ENCODE data around the gene NUP93. TPM values are rescaled to one million over a fixed set of nuclear protein-coding genes. Genes with fewer than 3 reads are reported as not detected.

Gene NUP93
- polyA plus RNA-seq, 1 donor from 2014 or later = 237 TPM

DNA sequence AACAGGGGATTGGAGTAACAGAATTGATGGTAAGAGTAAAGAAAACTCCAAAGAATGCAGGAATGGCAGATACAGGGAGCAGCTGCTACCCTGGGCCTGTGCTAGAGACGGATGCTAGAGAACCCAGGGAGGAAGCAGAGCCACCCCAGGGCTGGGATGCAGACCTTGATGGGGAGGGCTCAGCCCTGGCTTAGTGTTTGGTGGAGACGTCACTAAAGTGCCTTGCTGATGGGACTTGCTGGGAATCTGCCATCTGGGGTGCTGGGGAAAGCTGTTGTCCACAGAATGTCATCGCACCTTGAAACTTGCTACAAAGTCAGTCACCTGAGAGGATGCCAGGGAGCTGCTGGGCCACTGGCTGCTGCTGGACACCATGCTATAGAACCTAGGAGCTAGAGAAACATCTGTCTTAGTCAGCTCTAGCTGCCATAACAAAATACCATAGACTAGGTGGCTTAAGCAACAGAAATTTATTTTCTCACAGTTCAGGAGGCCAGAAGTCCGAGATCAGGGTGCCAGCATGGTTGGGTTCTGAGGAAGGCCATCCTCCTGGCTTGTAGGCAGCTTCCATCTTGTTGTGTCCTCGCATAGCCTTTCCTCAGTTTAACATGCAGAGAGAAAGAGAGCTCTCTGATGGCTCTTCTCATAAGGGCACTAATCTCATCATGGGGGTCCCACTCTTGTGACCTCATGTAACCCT is 32.3 kb upstream of the NUP93 start:
- Histone ChIP-seq H4K20me1 (ENCODE audit: insufficient read depth) (no peaks in the 10 kb centered on the region), H3K9me3 (ENCODE audit: low read length) (no peaks in the 10 kb centered on the region), H3K27ac (ENCODE audit: low read length) (no peak overlapping the region), H3K4me2 (ENCODE audit: low read length) (no peak overlapping the region), H3K9ac (ENCODE audit: low read length) (no peak overlapping the region), H3K36me3 (ENCODE audit: insufficient read depth, low read length) (no peaks in the 10 kb centered on the region), H2AFZ (ENCODE audit: low read depth, low read length) (no peak overlapping the region), H3K27me3 (ENCODE audit: insufficient read depth, low read depth, low read length) (no peaks in the 10 kb centered on the region), H3K4me3 (ENCODE audit: low read length) (no peak overlapping the region), H3K79me2 (replicated peaks; ENCODE audit: insufficient read depth, low read length) (no peaks in the 10 kb centered on the region), H3F3A (ENCODE audit: insufficient read depth, low read length, poor library complexity, severe bottlenecking) (no peaks in the 10 kb centered on the region), H3K9me2 (ENCODE audit: insufficient read depth, low read length) (no peaks in the 10 kb centered on the region)
- TF ChIP-seq TAF1 (IDR thresholded peaks at IDR 0.05; ENCODE audit: low read depth) (no peak), EP300 (conservative IDR thresholded peaks at IDR 0.05; ENCODE audit: poor library complexity, severe bottlenecking) (no peak), POLR2AphosphoS5 (IDR thresholded peaks at IDR 0.05) (no peak), RAD21 (conservative IDR thresholded peaks at IDR 0.05) (no peak), SMC3 (conservative IDR thresholded peaks at IDR 0.05; ENCODE audit: poor library complexity) (no peak), MXI1 (conservative IDR thresholded peaks at IDR 0.05; ENCODE audit: poor library complexity, severe bottlenecking) (no peak), CTCF (IDR thresholded peaks at IDR 0.05; ENCODE audit: poor library complexity, severe bottlenecking) (no peak), EZH2 (IDR thresholded peaks at IDR 0.05; ENCODE audit: borderline replicate concordance, insufficient read depth, low read length, poor library complexity, severe bottlenecking) (no peak)
- TF ChIP-seq, protein P1, sequence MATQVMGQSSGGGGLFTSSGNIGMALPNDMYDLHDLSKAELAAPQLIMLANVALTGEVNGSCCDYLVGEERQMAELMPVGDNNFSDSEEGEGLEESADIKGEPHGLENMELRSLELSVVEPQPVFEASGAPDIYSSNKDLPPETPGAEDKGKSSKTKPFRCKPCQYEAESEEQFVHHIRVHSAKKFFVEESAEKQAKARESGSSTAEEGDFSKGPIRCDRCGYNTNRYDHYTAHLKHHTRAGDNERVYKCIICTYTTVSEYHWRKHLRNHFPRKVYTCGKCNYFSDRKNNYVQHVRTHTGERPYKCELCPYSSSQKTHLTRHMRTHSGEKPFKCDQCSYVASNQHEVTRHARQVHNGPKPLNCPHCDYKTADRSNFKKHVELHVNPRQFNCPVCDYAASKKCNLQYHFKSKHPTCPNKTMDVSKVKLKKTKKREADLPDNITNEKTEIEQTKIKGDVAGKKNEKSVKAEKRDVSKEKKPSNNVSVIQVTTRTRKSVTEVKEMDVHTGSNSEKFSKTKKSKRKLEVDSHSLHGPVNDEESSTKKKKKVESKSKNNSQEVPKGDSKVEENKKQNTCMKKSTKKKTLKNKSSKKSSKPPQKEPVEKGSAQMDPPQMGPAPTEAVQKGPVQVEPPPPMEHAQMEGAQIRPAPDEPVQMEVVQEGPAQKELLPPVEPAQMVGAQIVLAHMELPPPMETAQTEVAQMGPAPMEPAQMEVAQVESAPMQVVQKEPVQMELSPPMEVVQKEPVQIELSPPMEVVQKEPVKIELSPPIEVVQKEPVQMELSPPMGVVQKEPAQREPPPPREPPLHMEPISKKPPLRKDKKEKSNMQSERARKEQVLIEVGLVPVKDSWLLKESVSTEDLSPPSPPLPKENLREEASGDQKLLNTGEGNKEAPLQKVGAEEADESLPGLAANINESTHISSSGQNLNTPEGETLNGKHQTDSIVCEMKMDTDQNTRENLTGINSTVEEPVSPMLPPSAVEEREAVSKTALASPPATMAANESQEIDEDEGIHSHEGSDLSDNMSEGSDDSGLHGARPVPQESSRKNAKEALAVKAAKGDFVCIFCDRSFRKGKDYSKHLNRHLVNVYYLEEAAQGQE (IDR thresholded peaks at IDR 0.05; ENCODE audit: borderline replicate concordance) = no peak

GRCh38 chr16:56700195-56700594 is 29.7 kb upstream of the NUP93 start:
- H3K9me3 ChIP-seq (ENCODE audit: low read length) = no peaks in the 10 kb centered on the region
- H3K9me2 ChIP-seq (ENCODE audit: insufficient read depth, low read length) = no peaks in the 10 kb centered on the region
- H2AFZ ChIP-seq (ENCODE audit: low read depth, low read length) = no peak overlapping the region
- no peaks in the 10 kb centered on the region for H3F3A ChIP-seq (ENCODE audit: insufficient read depth, low read length, poor library complexity, severe bottlenecking)
- no peak overlapping the region for H3K4me2 ChIP-seq (ENCODE audit: low read length)
- no peak overlapping the region for H3K9ac ChIP-seq (ENCODE audit: low read length)
- no peaks in the 10 kb centered on the region for H3K79me2 ChIP-seq (replicated peaks; ENCODE audit: insufficient read depth, low read length)
- H3K27me3 ChIP-seq (ENCODE audit: insufficient read depth, low read depth, low read length) = no peaks in the 10 kb centered on the region
- no peak overlapping the region for H3K27ac ChIP-seq (ENCODE audit: low read length)
- H3K36me3 ChIP-seq (ENCODE audit: insufficient read depth, low read length) = no peaks in the 10 kb centered on the region
- TF ChIP-seq RAD21 (conservative IDR thresholded peaks at IDR 0.05) (no peak), EP300 (conservative IDR thresholded peaks at IDR 0.05; ENCODE audit: poor library complexity, severe bottlenecking) (no peak), POLR2AphosphoS5 (IDR thresholded peaks at IDR 0.05) (no peak), EZH2 (IDR thresholded peaks at IDR 0.05; ENCODE audit: borderline replicate concordance, insufficient read depth, low read length, poor library complexity, severe bottlenecking) (no peak), MXI1 (conservative IDR thresholded peaks at IDR 0.05; ENCODE audit: poor library complexity, severe bottlenecking) (no peak), SMC3 (conservative IDR thresholded peaks at IDR 0.05; ENCODE audit: poor library complexity) (no peak), CTCF (IDR thresholded peaks at IDR 0.05; ENCODE audit: poor library complexity, severe bottlenecking) (no peak), TAF1 (IDR thresholded peaks at IDR 0.05; ENCODE audit: low read depth) (no peak)
- TF ChIP-seq, protein P1 (IDR thresholded peaks at IDR 0.05; ENCODE audit: borderline replicate concordance) = no peak
- no peaks in the 10 kb centered on the region for H4K20me1 ChIP-seq (ENCODE audit: insufficient read depth)
- no peak overlapping the region for H3K4me3 ChIP-seq (ENCODE audit: low read length)
